ENCODE data around the gene ZBTB38. TPM values are rescaled to one million over a fixed set of nuclear protein-coding genes. Genes with fewer than 3 reads are reported as not detected.

ZBTB38 gene
- total and polyA plus RNA-seq, 10 donors: 4.8 to 122 (median 58.5) TPM

GRCh38 chr3:141400073-141400971, 32.0 kb downstream of the ZBTB38 start:
- Histone ChIP-seq H3K4me1 (peaks cover 13 to 63% (median 47%) of the 10 kb centered on the region in 6 donors), H3K9me3 (peaks cover 0 to 12% (median 10%) of the 10 kb centered on the region in 8 donors), H3K27me3 (replicated peaks in 1 of 7) (no peaks in the 10 kb centered on the region), H3K27ac (peak overlapping the region in 7 of 8 donors; percentile 44 to 97 (median 96)), H3K36me3 (peaks cover 0 to 28% (median 14%) of the 10 kb centered on the region in 6 donors), H3K4me3 (peak overlapping the region in 1 of 8 donors; percentile 8)
- DNase-seq: no peak
- intact Hi-C loops (cut with DNase I; ENCODE audit: low total_unique reads): no loop called here
- TF ChIP-seq POLR2A (IDR thresholded peaks at IDR 0.05): no peak
- no peak for TF ChIP-seq CTCF (IDR thresholded peaks at IDR 0.05 in 8 of 11, conservative IDR thresholded peaks at IDR 0.05 in 3 of 11)
- TF ChIP-seq POLR2AphosphoS5 (IDR thresholded peaks at IDR 0.05): no peak
- WGBS, 5 donors: 67 to 81% (median 74%) methylated on average over 5 of the region's 5 CpGs

- Histone ChIP-seq H3K4me1 (peaks cover 13 to 71% (median 53%) of the 10 kb centered on the region in 6 donors), H3K36me3 (peaks cover 0 to 36% (median 18%) of the 10 kb centered on the region in 6 donors), H3K9me3 (peaks cover 0 to 12% (median 10%) of the 10 kb centered on the region in 8 donors), H3K4me3 (no peak overlapping the region), H3K27me3 (replicated peaks in 1 of 7) (no peaks in the 10 kb centered on the region), H3K27ac (peak overlapping the region in 7 of 8 donors; percentile 94 to 97 (median 96))
- TF ChIP-seq POLR2A (IDR thresholded peaks at IDR 0.05) (no peak), CTCF (IDR thresholded peaks at IDR 0.05 in 8 of 11, conservative IDR thresholded peaks at IDR 0.05 in 3 of 11) (no peak), POLR2AphosphoS5 (IDR thresholded peaks at IDR 0.05) (no peak)
- no peak for DNase-seq
- intact Hi-C loops (cut with DNase I; ENCODE audit: low total_unique reads): no loop called here
- whole genome bisulfite sequencing, 5 donors: 55 to 94% (median 76%) methylated on average over 1 of the region's 1 CpG
These were observed 32.8 kb downstream of the ZBTB38 start for GRCh38 chr3:141401095-141401494.

GRCh38 chr3:141401573-141402475, 33.5 kb downstream of the ZBTB38 start:
- Histone ChIP-seq H3K36me3 (peaks cover 0 to 36% (median 21%) of the 10 kb centered on the region in 6 donors), H3K27me3 (replicated peaks in 1 of 7) (no peaks in the 10 kb centered on the region), H3K27ac (peak overlapping the region; percentile 94 to 97 (median 96)), H3K4me3 (peak overlapping the region; percentile 54 to 80 (median 72)), H3K4me1 (peaks cover 13 to 78% (median 58%) of the 10 kb centered on the region in 6 donors), H3K9me3 (peaks cover 0 to 5% (median 4%) of the 10 kb centered on the region in 8 donors)
- WGBS, 5 donors: 10 to 22% (median 11%) methylated on average over 25 to 59 of the region's 59 CpGs
- DNase-seq: peak; percentile 93
- intact Hi-C loops (cut with DNase I; ENCODE audit: low total_unique reads): no loop called here
- peak in 2 of 3 donors; percentile 38 to 41 for TF ChIP-seq POLR2AphosphoS5 (IDR thresholded peaks at IDR 0.05)
- TF ChIP-seq POLR2A (IDR thresholded peaks at IDR 0.05): no peak
- no peak for TF ChIP-seq CTCF (IDR thresholded peaks at IDR 0.05 in 8 of 11, conservative IDR thresholded peaks at IDR 0.05 in 3 of 11)
